Measurements from ENCODE around the gene OMP. TPM values are rescaled to one million over a fixed set of nuclear protein-coding genes. Genes with fewer than 3 reads are reported as not detected.

OMP gene
- total and polyA plus RNA-seq, 2 experiments from 2014 or later, result not detected

GRCh38 chr11:77063861-77064260 lies 38.8 kb upstream of the OMP start:
- peak overlapping the region; percentile 38 for H3K27ac ChIP-seq
- H3K27me3 ChIP-seq, result no peaks in the 10 kb centered on the region
- H3K4me1 ChIP-seq (ENCODE audit: insufficient read depth), result peaks cover 31% of the 10 kb centered on the region
- no peaks in the 10 kb centered on the region for H3K9me2 ChIP-seq (replicated peaks; ENCODE audit: insufficient read depth)
- 99% methylated on average over 4 of the region's 4 CpGs for WGBS (ENCODE audit: low lambda C conversion rate, missing lambda C conversion rate)
- no peak for DNase-seq (ENCODE audit: low spot score)
- no peaks in the 10 kb centered on the region for H4K20me1 ChIP-seq (ENCODE audit: insufficient read depth, poor library complexity, severe bottlenecking)
- H3K4me3 ChIP-seq, result no peak overlapping the region
- H3K4me2 ChIP-seq, result no peak overlapping the region
- H2AFZ ChIP-seq, result no peak overlapping the region
- no peaks in the 10 kb centered on the region for H3K36me3 ChIP-seq (replicated peaks; ENCODE audit: insufficient read depth, low read depth)
- peaks cover 16% of the 10 kb centered on the region for H3K79me2 ChIP-seq
- no peaks in the 10 kb centered on the region for H3K9me3 ChIP-seq (ENCODE audit: low read depth)
- no peak for TF ChIP-seq EZH2 (IDR thresholded peaks at IDR 0.05; ENCODE audit: borderline replicate concordance)

GRCh38 chr11:77064648-77065217 lies 37.9 kb upstream of the OMP start:
- no peaks in the 10 kb centered on the region for H3K9me2 ChIP-seq (replicated peaks; ENCODE audit: insufficient read depth)
- H3K9me3 ChIP-seq (ENCODE audit: low read depth), result no peaks in the 10 kb centered on the region
- 89% methylated on average over 4 of the region's 4 CpGs for WGBS (ENCODE audit: low lambda C conversion rate, missing lambda C conversion rate)
- H3K36me3 ChIP-seq (replicated peaks; ENCODE audit: insufficient read depth, low read depth), result no peaks in the 10 kb centered on the region
- TF ChIP-seq, protein P1, sequence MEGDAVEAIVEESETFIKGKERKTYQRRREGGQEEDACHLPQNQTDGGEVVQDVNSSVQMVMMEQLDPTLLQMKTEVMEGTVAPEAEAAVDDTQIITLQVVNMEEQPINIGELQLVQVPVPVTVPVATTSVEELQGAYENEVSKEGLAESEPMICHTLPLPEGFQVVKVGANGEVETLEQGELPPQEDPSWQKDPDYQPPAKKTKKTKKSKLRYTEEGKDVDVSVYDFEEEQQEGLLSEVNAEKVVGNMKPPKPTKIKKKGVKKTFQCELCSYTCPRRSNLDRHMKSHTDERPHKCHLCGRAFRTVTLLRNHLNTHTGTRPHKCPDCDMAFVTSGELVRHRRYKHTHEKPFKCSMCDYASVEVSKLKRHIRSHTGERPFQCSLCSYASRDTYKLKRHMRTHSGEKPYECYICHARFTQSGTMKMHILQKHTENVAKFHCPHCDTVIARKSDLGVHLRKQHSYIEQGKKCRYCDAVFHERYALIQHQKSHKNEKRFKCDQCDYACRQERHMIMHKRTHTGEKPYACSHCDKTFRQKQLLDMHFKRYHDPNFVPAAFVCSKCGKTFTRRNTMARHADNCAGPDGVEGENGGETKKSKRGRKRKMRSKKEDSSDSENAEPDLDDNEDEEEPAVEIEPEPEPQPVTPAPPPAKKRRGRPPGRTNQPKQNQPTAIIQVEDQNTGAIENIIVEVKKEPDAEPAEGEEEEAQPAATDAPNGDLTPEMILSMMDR (IDR thresholded peaks at IDR 0.05; ENCODE audit: poor library complexity), result no peak
- no peak for TF ChIP-seq EZH2phosphoT487 (IDR thresholded peaks at IDR 0.05; ENCODE audit: low read depth, severe bottlenecking, unreplicated experiment)
- TF ChIP-seq EZH2 (IDR thresholded peaks at IDR 0.05; ENCODE audit: borderline replicate concordance), result no peak
- H4K20me1 ChIP-seq (ENCODE audit: insufficient read depth, poor library complexity, severe bottlenecking), result no peaks in the 10 kb centered on the region
- peaks cover 33% of the 10 kb centered on the region for H3K4me1 ChIP-seq (ENCODE audit: insufficient read depth)
- no peak overlapping the region for H2AFZ ChIP-seq
- peaks cover 25% of the 10 kb centered on the region for H3K79me2 ChIP-seq
- no peak overlapping the region for H3K4me3 ChIP-seq
- DNase-seq (ENCODE audit: low spot score), result no peak
- H3K27ac ChIP-seq, result no peak overlapping the region
- no peak overlapping the region for H3K4me2 ChIP-seq
- H3K27me3 ChIP-seq, result no peaks in the 10 kb centered on the region

- Histone ChIP-seq H3K27me3 (no peaks in the 10 kb centered on the region), H3K9me3 (ENCODE audit: low read depth) (no peaks in the 10 kb centered on the region), H3K4me1 (ENCODE audit: insufficient read depth) (peaks cover 33% of the 10 kb centered on the region), H3K4me2 (peak overlapping the region; percentile 93), H3K4me3 (peak overlapping the region; percentile 70), H3K9me2 (replicated peaks; ENCODE audit: insufficient read depth) (no peaks in the 10 kb centered on the region), H3K36me3 (replicated peaks; ENCODE audit: insufficient read depth, low read depth) (no peaks in the 10 kb centered on the region), H3K79me2 (peaks cover 36% of the 10 kb centered on the region), H2AFZ (peak overlapping the region; percentile 92), H4K20me1 (ENCODE audit: insufficient read depth, poor library complexity, severe bottlenecking) (no peaks in the 10 kb centered on the region), H3K27ac (peak overlapping the region; percentile 97)
- DNase-seq (ENCODE audit: low spot score), result peak; percentile 68
- WGBS (ENCODE audit: low lambda C conversion rate, missing lambda C conversion rate), result 21% methylated on average over 14 of the region's 14 CpGs
- TF ChIP-seq, protein P1 (IDR thresholded peaks at IDR 0.05; ENCODE audit: poor library complexity), result no peak
- no peak for TF ChIP-seq EZH2phosphoT487 (IDR thresholded peaks at IDR 0.05; ENCODE audit: low read depth, severe bottlenecking, unreplicated experiment)
- TF ChIP-seq EZH2 (IDR thresholded peaks at IDR 0.05; ENCODE audit: borderline replicate concordance), result no peak
Measured at GRCh38 chr11:77065878-77066228, 36.8 kb upstream of the OMP start.

DNA sequence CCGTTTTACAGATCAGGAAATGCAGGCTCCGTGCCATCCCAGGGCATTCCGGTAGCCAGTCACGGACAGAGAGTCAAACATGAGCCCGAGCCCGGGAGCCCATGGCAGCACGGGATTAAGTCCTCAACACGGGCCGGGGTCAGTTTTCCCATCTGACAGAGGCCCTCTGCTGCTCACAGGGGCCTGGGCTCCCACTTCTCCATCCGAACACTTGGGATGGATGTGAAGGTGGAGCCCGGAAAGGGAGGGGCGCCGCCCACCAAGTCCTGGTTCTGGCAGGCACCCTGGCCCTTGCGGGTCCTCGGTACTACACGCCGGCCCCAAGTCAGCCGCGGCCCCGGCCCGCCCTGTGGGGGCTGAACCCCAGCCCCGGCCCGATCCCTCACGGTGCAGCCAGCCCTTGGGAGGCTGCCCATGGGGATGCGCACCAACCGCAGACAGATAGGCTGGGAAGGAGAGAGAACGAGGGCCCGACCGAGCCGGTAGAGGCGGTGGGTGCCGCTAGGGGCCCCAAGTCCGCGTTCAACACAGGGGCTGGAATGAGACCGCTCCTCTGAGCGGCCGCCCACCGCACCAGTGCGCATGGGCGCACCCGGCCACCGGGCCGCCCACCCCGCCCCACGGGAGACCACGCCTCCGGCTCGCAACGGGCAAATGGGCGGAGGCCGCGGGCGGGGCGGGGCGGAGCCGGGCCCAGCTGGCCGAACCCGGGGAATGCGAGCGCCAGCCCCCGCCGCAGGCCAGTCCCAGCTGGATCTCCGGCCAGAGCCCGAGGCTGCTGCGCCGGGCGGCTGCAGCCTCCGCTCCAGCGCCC lies 36.2 kb upstream of the OMP start, which contains the start of gene CAPN5:
Gene CAPN5 (plus strand): TSS at position 743 of the 814 bp plus-strand sequence. CDS start 17,916 bp downstream, outside the sequence.
- Histone ChIP-seq H3K27ac (peak within 1 kb of the TSS; percentile 97), H3K9me3 (ENCODE audit: low read depth) (no peaks in the 10 kb centered on the region), H3K79me2 (peaks cover 42% of the 10 kb centered on the region), H4K20me1 (ENCODE audit: insufficient read depth, poor library complexity, severe bottlenecking) (no peaks in the 10 kb centered on the region), H2AFZ (peak within 1 kb of the TSS; percentile 92), H3K4me1 (ENCODE audit: insufficient read depth) (peaks cover 33% of the 10 kb centered on the region), H3K27me3 (no peaks in the 10 kb centered on the region), H3K9me2 (replicated peaks; ENCODE audit: insufficient read depth) (no peaks in the 10 kb centered on the region), H3K4me3 (peak within 1 kb of the TSS; percentile 93), H3K36me3 (replicated peaks; ENCODE audit: insufficient read depth, low read depth) (no peaks in the 10 kb centered on the region), H3K4me2 (peak within 1 kb of the TSS; percentile 93)
- TF ChIP-seq, protein P1 (IDR thresholded peaks at IDR 0.05; ENCODE audit: poor library complexity), result peak; percentile 30
- TF ChIP-seq EZH2phosphoT487 (IDR thresholded peaks at IDR 0.05; ENCODE audit: low read depth, severe bottlenecking, unreplicated experiment), result no peak
- DNase-seq (ENCODE audit: low spot score), result peak; percentile 97
- WGBS (ENCODE audit: low lambda C conversion rate, missing lambda C conversion rate), result 2% methylated on average over 48 of the region's 69 CpGs
